ENCODE measurements around the gene WDR27.

GRCh38 chr6:169685860-169686259, 16.0 kb downstream of the WDR27 start:
- TF ChIP-seq CTCF (IDR thresholded peaks at IDR 0.05; ENCODE audit: borderline replicate concordance, extremely low read depth, low read length, poor library complexity, severe bottlenecking) (no peak), EZH2 (IDR thresholded peaks at IDR 0.05; ENCODE audit: borderline replicate concordance, low read depth, low read length, severe bottlenecking) (no peak)

All from DND-41 (cell line).